Prostate gland (tissue), 2 donors: ENCODE measurements around the gene AURKA. TPM values are rescaled to one million over a fixed set of nuclear protein-coding genes. Genes with fewer than 3 reads are reported as not detected.

Source experiments
- DNase-seq: peaks from one replicate; pipeline ENCODE4 v3.0.0-alpha.2; 2019; ENCODE audit warnings: low spot score
- H3K27ac ChIP-seq, 2 donors: fragments of 200-600 bp; sonication (generic); 2 replicates each; pipeline ENCODE4 v1.5.1; 2017 to 2019
- H3K27me3 ChIP-seq: fragments of 200-600 bp; sonication (generic); replicated peaks from 2 replicates; pipeline ENCODE4 v1.5.1; 2019; ENCODE audit not compliant: insufficient read depth
- H3K36me3 ChIP-seq, 2 donors: fragments of 200-600 bp; sonication (generic); 1 replicate in 1 of 2; 2 replicates in 1 of 2; pipeline versions ENCODE4 v1.5.1 to v1.8.1; 2017 to 2019
- H3K4me1 ChIP-seq: fragments of 200-600 bp; sonication (generic); replicated peaks from 2 replicates; pipeline ENCODE4 v1.5.1; 2019
- H3K4me3 ChIP-seq, 2 donors: fragments of 200-600 bp; sonication (generic); 2 replicates each; pipeline ENCODE4 v1.5.1; 2017 to 2019
- H3K9me3 ChIP-seq: fragments of 200-600 bp; sonication (generic); 2 replicates; pipeline ENCODE4 v1.5.1; 2017
- CTCF ChIP-seq, 4 experiments: fragments of 200-600 bp in 2 of 4; fragments of 450-650 bp in 2 of 4; sonication (generic) in 2 of 4; IDR thresholded peaks; 1 replicate in 3 of 4; 2 replicates in 1 of 4; pipeline ENCODE4 v1.5.1; 2016 to 2019; ENCODE audit warnings: antibody characterized with exemption in 4 of 4, mild to moderate bottlenecking in 2 of 4, moderate library complexity in 2 of 4
- POLR2A ChIP-seq: fragments of 450-650 bp; IDR thresholded peaks from one replicate; pipeline ENCODE4 v1.6.1; 2016; ENCODE audit warnings: antibody characterized with exemption, mild to moderate bottlenecking
- POLR2AphosphoS5 ChIP-seq: sonication (generic); formaldehyde crosslinking; IDR thresholded peaks from one replicate; pipeline ENCODE4 v1.6.1; 2017; ENCODE audit warnings: antibody characterized with exemption
- WGBS: methylation state at CpG from one replicate; pipeline ENCODE4 v1.1.5; 2018; 5-methylcytosine and 5-hydroxymethylcytosine counted together
- intact Hi-C: fragments of 100-400 bp; cut with DNase I; formaldehyde crosslinking; loops from one replicate; pipeline ENCODE4 v1.14.2; 2022
- total RNA-seq, 2 donors: library from RNA; depleted of rRNA; stranded (reverse); fragments of >200 nt; gene quantifications; one replicate each; pipeline ENCODE4 v1.1.0, GENCODE V29; 2016

The AURKA gene
- total RNA-seq, 2 donors from 2014 or later = 2.6 to 9.9 TPM

GRCh38 chr20:56352345-56353055 lies 39.5 kb downstream of the AURKA start:
- WGBS = 84% methylated on average over 5 of the region's 5 CpGs
- no peak for TF ChIP-seq CTCF (IDR thresholded peaks at IDR 0.05)
- no peak for TF ChIP-seq POLR2AphosphoS5
- TF ChIP-seq POLR2A = no peak

GRCh38 chr20:56350842-56351241 lies 41.2 kb downstream of the AURKA start:
- intact Hi-C loops = no loop called here
- WGBS = 78% methylated on average over 2 of the region's 2 CpGs
- H3K27ac ChIP-seq = no peak overlapping the region
- H3K4me3 ChIP-seq = no peak overlapping the region
- peaks cover 5% of the 10 kb centered on the region for H3K4me1 ChIP-seq
- TF ChIP-seq CTCF (IDR thresholded peaks at IDR 0.05) = no peak
- TF ChIP-seq POLR2AphosphoS5 = no peak
- no peak for TF ChIP-seq POLR2A
- no peaks in the 10 kb centered on the region for H3K9me3 ChIP-seq
- no peak for DNase-seq
- H3K27me3 ChIP-seq = no peaks in the 10 kb centered on the region
- no peaks in the 10 kb centered on the region for H3K36me3 ChIP-seq

More at GRCh38 chr20:56352345-56353055, 39.5 kb downstream of the AURKA start:
- peaks cover 5% of the 10 kb centered on the region for H3K4me1 ChIP-seq
- H3K4me3 ChIP-seq = no peak overlapping the region
- intact Hi-C loops = no loop called here
- no peaks in the 10 kb centered on the region for H3K36me3 ChIP-seq
- no peak for DNase-seq
- no peaks in the 10 kb centered on the region for H3K9me3 ChIP-seq
- H3K27me3 ChIP-seq = no peaks in the 10 kb centered on the region
- H3K27ac ChIP-seq = no peak overlapping the region

- H3K4me3 ChIP-seq = no peak overlapping the region
- H3K27me3 ChIP-seq = no peaks in the 10 kb centered on the region
- intact Hi-C loops = no loop called here
- peak overlapping the region; percentile 47 to 61 for H3K27ac ChIP-seq
- H3K36me3 ChIP-seq = no peaks in the 10 kb centered on the region
- no peaks in the 10 kb centered on the region for H3K9me3 ChIP-seq
- TF ChIP-seq CTCF (IDR thresholded peaks at IDR 0.05) (no peak), POLR2A (no peak), POLR2AphosphoS5 (no peak)
- WGBS = 11% methylated on average over 3 of the region's 3 CpGs
- no peak for DNase-seq
- H3K4me1 ChIP-seq = peaks cover 5% of the 10 kb centered on the region
Measured at GRCh38 chr20:56348746-56349145, 43.3 kb downstream of the AURKA start.

GRCh38 chr20:56348305-56348693 lies 43.7 kb downstream of the AURKA start:
- Histone ChIP-seq H3K4me1 (peaks cover 5% of the 10 kb centered on the region), H3K36me3 (no peaks in the 10 kb centered on the region), H3K27me3 (no peaks in the 10 kb centered on the region), H3K4me3 (no peak overlapping the region), H3K27ac (peak overlapping the region; percentile 47 to 61), H3K9me3 (no peaks in the 10 kb centered on the region)
- TF ChIP-seq CTCF (IDR thresholded peaks at IDR 0.05) = no peak
- TF ChIP-seq POLR2A = no peak
- peak; percentile 84 for TF ChIP-seq POLR2AphosphoS5
- WGBS = 7% methylated on average over 5 of the region's 5 CpGs
- intact Hi-C loops = no loop called here
- peak; percentile 55 for DNase-seq

GRCh38 chr20:56347628-56348304 lies 44.2 kb downstream of the AURKA start:
- 62% methylated on average over 13 of the region's 13 CpGs for WGBS
- TF ChIP-seq POLR2AphosphoS5 = no peak
- no peak for TF ChIP-seq POLR2A
- TF ChIP-seq CTCF (IDR thresholded peaks at IDR 0.05) = no peak
- Histone ChIP-seq H3K9me3 (no peaks in the 10 kb centered on the region), H3K4me1 (peaks cover 5% of the 10 kb centered on the region), H3K36me3 (no peaks in the 10 kb centered on the region), H3K27ac (peak overlapping the region; percentile 47 to 61), H3K27me3 (no peaks in the 10 kb centered on the region), H3K4me3 (no peak overlapping the region)
- intact Hi-C loops = no loop called here
- no peak for DNase-seq
